Endometrium (tissue), 2 donors: Measurements from ENCODE around the gene HSD17B4.
A peak's percentile ranks its signal among the peaks of the same experiment; 100 is the strongest.
"Not testable (repeated sequence)": the region's sequence is repeated elsewhere in the genome, so short reads cannot be mapped to it uniquely, and the experiment has no call there.

Source experiments
- FAIRE-seq: peaks from 2 replicates; lab custom pipeline; 2012; peaks lifted over from hg19 to GRCh38; lab: Jason Lieb, UNC
- donor health status: control.
- donor health status: control.

HSD17B4 gene, protein sequence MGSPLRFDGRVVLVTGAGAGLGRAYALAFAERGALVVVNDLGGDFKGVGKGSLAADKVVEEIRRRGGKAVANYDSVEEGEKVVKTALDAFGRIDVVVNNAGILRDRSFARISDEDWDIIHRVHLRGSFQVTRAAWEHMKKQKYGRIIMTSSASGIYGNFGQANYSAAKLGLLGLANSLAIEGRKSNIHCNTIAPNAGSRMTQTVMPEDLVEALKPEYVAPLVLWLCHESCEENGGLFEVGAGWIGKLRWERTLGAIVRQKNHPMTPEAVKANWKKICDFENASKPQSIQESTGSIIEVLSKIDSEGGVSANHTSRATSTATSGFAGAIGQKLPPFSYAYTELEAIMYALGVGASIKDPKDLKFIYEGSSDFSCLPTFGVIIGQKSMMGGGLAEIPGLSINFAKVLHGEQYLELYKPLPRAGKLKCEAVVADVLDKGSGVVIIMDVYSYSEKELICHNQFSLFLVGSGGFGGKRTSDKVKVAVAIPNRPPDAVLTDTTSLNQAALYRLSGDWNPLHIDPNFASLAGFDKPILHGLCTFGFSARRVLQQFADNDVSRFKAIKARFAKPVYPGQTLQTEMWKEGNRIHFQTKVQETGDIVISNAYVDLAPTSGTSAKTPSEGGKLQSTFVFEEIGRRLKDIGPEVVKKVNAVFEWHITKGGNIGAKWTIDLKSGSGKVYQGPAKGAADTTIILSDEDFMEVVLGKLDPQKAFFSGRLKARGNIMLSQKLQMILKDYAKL

DNA sequence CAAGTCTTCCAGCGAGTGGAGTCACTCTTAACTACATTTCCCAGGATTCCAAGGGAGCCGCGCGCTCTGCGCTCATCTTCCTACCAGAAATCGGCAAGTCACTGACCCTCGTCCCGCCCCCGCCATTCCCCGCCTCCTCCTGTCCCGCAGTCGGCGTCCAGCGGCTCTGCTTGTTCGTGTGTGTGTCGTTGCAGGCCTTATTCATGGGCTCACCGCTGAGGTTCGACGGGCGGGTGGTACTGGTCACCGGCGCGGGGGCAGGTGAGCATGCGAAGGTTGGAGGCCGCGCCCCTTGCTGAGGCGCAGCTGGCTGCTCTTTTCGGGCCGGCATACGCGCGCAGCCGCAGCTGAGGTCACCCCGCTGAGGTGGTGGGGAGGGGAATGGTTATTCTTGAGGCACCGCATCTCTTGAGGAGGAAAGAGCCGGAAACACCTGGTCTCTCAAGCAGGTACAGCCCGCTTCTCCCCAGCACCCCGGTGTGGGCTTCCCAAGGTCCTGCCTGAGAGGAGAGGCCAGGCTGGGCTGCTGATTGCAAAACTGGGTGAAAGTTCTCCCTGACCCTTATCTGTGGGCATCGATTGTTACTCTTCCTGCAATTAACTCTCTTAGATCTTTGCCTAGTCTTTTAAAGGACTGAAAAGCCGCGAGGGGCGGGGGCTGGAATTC, at the start of gene HSD17B4:
Gene HSD17B4 (plus strand): TSS at position 125 of the 667 bp plus-strand sequence. CDS start 79 bp downstream, at position 204.
- no peak for FAIRE-seq

DNA sequence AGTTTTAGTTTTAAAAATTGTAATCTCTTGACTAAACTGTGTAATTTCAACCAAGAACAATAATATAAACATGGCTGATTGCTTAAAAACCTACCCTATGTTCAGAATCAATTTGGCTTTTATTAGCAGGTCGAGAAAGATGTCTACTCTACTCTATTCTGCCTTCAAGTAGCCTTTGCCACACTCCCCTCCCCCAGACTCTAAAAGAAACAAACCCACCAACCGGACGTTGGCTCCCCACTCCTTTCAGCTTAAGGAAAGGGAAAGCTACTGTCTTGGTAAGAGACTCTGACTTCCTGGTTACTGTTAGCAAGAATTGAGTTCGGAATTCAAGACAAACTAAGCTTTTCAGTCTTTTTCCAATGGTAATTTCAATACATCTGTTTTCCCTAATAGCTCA, 49.7 kb upstream of the HSD17B4 start:
- FAIRE-seq = no peak

DNA sequence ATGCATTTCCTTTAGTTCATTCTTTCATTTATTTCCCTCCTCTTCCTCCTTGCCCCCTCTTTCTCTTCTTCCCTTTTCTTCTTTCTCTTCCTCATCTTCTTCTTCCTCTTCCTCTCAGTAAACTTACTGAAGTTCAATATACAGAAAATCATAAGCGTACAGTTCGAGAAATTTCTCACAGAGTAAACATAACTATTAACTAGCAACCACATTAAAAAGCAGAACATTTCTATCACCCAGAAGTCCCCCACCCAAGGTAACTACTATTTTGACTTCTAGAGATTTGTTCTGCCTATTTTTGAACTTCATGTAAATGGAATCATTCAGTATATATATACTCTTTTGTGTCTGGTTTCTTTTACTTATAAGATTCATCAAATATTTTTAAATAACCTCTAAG, 48.3 kb upstream of the HSD17B4 start:
- FAIRE-seq = no peak

DNA sequence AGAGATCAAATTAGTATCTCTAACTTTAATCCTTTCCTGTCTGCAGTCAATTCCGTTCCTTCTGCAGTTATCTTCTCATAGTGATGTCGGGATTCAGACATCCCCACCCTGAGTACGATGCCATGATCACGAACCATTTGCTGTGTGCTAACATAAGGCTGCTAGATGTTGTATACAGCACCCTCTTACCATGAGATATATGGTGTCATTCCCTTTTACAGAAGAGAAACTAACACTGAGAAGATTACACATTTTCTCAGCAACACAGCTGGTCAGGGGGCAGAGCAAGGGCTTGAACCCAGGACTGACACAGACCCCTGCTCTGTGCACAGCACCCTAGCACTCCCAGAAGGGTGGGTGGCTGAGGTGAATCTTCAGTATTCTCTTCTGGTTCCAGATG, 46.9 kb upstream of the HSD17B4 start:
- FAIRE-seq = no peak

DNA sequence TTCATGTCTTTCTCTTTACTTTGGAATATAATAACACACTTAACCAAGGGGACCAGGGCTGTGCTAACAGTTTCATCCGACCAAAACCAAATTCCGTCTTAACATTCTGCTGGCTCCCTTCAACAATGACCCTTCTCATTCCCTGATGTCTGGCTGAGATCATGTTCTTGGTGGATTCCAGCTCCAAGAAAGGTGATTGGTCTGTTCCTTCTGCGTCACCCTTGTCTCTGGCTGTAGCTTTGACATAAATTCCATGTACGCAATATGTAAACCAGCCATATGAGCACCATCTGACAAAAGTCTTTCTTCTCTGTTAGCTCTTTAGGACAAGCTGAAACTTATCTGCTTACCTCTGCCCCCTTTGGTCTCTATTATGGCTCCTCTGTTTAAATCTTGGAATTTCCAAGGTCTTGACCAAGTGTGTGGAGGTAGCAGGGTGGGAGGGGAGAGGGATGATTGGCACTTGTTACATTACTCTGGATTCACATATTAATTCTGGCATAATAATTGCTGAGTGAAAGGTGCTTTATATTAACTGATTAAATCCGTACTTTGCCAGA, 45.7 kb upstream of the HSD17B4 start:
- no peak for FAIRE-seq

DNA sequence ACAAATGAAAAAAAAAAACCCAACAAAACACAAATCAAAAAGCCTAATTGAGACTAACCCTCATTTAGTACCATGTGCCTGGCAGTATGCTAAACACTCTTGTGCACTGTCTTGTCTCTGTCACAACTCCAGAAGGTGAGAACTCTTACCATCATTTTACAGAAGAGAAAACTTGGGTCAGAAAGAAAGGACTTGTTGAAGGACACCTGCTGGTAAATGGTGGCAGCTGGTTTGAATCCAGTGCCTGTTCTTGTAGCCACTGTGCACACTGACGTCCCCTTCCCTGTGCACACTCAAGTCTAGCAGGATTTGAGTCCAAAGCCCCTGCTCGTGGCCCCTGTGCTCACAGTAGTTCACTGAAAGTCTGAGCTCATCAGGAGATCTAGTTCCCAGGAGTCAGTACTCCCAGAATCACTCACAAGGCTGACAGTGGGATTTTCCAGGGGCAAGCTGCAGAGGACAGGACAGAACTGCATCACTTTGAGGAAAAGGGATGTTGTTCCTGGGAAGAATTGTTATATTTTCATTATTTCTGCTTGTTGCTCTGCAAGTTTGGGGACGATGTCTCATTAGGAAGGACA, 43.0 kb upstream of the HSD17B4 start:
- no peak for FAIRE-seq

DNA sequence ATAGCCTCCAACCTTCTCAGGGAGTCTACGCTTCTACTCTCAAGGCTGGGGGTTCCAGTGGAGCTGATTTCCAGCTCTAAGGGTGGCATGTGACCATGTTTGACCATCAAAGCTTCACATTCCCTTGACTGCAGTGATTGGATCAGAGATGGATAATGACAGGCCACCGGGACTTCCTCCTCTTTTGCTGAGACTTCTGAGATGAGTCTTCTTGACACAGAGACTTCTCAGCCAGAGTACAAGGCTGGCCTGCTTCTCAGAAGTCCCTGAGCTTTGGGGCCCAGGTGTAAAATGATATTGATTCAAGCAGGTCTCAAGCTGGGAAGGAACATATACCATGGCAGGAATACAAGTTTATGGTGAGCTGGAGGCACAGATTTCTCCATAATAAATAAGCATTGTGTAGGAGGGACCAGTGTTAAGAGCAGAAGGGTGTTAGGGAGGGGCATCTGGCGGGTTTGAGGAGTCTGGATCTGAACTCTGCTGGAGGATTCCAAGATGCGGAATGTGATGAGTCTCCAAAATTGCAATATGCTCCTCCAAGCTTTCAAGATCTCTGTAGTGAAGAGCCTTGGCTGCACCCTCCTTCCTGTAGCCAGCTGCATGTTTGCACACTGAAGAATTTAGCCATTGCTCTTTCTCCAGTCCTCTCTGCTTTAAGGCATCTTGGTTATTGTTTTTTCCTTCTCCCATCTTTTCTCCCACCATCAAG, 41.7 kb upstream of the HSD17B4 start:
- FAIRE-seq = no peak

DNA sequence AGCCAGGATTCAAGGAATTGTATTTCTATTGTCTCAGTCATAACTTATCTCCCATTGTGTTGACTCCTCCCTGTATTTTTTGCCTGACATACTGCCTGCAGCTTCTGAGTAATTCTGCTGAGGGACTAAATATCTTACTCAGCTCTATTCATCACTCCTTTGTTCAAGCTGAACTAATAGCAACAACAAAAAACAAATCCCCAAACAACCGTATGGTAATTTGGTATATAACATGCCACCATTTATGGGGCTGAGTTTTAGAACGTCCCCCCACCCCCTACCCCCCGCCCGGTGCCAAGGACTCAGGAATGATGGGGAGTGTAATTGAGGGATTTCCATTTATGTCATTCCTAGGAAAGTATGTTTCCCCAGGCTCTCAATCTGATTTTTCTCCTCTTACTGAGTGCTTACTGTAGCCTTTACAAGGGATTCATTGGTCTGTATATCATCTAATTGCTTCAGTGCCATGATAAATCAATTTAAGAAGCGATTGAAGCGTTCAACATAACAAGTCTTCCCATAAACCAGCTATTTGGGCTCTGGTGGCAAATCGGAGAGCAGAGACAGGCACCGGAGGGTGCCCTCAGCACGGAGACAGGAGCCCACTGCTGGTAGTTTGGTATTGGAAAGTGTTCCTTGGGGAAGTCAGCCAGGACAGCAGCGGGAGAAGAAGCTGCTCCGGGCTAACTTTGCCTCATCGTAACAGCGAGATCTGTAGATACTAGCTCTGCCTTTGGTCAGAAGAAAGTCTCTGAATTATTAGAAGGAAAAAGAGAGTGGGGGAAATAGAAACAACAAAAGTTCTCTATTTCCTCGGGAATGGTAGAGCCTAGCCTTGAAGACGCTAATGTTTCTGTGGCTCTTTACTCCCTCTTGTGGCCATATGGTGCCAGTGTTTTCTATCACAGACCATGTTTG, 40.7 kb upstream of the HSD17B4 start:
- FAIRE-seq = peak; percentile 69

DNA sequence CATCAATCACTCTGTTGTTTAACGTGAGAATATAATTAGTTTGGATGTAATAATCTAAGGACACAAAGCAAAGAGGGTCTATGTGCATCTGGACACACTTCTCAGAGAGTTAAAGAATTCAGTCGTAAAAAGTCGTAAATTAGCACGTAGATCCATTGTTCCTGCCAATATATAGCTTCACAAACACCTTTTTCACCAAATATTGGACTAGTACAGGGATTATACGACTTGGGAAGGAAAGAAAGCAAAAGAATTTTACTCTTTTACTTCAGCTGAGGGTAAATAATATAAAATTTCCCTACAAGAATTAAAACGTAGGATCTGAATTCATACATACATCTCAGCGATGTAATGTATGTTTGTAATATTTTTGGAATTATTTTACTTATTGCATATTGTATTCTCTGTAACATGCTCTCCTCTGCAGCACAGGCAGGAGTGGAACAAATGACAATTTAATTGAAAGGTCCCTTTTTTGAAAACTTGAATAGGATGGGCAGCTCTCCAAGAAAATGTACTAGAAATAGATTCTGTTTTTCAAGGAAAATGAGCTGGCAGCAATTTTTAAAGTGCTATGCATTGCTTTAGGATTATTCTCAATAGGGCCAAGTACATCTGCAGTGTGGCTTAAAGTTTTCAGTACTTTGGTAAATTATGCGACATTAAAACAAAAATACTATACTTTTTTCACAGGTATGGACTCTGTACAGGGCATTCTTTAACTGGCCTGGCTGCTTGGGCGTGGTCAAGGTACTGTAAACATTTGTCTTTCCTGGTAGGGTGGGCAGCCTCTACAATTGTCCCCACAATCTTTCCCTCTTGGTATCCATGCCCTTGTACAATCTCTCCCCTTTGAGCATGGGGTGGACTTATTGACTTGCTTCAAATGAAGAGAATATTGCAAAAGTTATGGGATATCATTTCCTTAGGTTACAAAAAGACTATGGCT, 39.7 kb upstream of the HSD17B4 start:
- FAIRE-seq = no peak

DNA sequence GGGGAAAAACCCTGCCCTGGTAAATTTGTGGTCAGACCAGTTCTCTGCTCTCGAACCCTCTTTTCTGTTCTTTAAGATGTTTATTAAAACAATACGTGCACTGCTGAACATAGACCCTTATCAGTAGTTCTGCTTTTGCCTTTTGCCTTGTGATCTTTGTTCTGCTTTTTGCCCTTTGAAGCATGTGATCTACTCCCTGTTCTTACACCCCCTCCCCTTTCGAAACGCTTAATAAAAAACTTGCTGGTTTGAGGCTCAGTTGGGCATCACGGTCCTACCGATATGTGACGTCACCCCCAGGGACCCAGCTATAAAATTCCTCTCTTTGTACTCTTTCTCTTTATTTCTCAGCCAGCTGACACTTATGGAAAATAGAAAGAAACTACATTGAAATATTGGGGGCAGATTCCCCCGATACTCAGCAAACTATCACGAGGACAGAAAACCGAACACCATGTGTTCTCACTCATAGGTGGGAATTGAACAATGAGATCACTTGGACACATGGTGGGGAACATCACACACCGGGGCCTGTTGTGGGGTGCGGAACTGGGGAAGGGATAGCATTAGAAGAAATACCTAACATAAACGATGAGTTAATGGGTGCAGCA, 38.1 kb upstream of the HSD17B4 start:
- not testable (repeated sequence) for FAIRE-seq

DNA sequence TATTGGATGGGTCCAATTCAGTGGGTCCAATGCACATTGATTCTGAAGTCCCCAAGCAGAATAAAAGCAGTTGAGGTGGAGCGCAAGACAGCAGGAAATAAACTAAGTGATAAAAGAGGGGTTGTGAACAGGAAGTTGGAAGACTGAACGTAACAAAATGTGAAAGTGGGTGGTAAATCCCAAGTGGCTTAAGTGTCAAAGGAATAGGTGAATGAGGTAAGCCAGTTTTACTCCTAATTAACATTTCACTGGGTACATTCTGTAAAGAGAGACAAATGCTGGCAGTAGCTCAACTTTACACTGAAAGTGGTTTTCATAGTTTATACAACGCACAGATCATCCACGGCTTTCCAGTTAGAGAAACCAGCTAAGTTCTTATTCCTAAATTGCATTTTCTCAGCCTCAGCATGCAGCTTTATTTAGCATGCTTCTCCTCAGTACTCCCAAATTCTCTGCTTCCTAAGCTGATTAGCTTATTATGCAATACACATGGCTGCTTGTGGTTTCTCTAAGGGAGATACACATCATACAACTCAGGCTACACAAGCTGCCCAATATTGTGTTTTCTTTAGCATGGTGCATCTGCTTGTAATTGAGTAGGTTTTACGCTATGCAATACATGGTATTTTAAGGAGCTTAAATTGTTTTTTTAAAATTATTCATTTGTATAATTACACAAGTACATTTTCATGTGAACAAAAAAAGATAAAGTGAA, 34.2 kb upstream of the HSD17B4 start:
- no peak for FAIRE-seq

DNA sequence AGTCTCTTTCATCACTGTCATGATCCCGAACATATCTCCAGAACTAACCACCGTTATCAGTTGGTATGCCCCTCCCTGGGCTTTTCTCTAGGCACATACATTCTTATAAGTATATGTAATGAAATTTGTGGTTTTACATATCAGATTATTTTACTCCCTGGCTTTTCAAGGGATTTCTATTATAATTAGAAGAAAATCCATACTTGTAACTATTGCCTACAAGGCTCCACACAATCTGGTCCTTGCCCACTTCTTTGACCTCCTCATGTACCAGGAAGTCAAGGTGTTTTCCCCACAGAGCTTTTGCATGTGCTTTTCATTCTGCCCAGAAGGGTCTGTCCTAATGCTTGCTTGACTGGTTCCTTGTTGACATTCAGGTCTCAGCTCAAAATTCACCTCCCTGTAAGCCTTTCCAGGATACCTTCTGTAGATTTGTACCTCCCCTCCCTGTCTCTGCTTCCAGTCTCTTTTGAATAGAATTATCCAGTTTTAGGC, 33.6 kb upstream of the HSD17B4 start:
- no peak for FAIRE-seq

DNA sequence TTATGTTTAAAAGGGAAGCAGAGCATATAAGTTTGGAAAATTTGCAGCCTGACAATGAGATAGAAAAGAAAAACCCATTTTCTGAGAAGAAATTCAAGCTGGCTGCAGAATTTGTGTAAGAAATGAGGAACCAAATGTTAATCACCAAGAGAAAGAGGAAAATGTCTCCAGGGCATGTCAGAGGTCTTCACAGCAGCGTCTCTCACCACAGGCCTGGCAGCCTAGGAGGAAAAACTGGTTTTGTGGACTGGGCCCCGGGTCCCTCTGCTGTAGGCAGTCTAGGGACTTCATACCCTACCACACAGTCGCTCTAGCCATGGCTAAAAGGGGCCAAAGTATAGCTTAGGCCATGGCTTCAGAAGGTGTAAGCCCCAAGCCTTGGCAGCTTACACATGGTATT, 32.1 kb upstream of the HSD17B4 start:
- no peak for FAIRE-seq

DNA sequence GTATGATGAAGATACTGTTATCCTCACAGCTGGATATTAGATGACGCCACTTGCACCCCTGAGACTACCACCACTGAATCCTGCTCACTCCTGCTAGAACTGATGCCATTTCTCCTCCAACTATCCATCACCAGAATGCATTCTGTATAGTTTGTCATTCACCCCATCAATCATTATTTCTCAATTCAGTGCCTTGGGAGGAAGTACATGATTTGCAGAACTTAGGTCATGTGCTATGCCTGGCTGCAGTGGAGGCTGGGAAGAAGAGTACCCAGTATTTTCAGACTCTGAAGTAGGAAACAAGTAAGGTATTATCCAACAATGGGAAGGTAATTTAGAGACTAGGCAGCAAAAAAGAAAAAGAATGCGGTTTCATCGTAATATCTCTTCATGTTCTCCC, 26.2 kb upstream of the HSD17B4 start:
- no peak for FAIRE-seq

DNA sequence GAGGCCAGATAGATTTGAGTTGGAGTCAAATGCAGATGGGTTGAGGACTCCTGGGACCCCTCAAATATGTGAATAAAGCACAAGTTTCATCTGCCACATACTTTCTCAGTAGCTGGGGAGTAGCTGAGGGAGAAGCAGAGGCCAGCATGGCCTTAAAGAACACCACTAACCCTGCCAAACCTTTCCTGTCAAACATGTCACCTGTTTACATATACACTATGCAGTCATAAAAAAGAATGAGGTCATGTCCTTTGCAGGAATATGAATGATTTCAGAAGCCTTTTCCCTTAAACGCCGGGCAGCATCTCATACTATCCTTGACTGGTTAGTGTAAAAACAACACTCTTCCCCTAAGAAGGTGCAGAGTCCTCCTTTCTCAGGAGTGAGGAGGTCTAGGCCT, 25.2 kb upstream of the HSD17B4 start:
- FAIRE-seq = no peak

DNA sequence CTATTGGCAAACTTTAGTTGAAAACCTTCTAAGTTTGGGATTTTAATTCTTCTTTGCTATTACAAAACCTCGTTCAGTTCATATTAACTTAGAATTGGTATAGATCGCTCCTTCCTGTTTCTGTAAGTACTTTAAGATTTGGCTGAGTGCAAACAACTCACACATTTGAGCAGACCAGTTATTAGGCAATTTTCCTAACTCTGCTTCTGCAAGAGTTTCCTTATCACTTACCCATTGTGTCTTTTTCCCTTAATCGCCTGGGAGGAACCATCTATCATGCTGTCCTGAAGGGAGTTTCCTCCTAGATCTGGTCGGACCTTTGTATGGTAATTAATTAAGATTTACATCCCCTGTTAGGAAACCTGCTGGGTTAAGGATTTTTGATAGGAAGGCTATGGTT, 24.7 kb upstream of the HSD17B4 start:
- not testable (repeated sequence) for FAIRE-seq

DNA sequence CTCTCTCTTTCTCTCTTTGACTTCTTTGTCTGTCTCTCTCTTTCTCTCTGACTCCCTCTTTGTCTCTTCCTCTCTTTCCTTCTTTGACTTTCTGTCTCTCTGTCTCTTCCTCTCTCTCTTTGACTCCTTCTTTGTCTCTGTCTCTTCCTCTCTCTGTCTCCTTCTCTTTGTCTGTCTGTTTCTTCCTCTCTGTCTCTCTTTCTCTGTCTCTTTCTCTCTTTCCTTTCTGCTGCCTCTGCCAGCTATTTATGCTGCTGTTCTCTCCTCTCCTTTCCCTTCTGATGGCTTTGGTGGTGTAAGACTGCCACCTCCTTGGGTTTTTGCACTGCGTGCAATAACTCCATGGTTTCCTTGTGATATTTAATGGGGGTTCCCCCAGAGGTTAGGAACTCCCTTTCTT, 24.1 kb upstream of the HSD17B4 start:
- not testable (repeated sequence) for FAIRE-seq

DNA sequence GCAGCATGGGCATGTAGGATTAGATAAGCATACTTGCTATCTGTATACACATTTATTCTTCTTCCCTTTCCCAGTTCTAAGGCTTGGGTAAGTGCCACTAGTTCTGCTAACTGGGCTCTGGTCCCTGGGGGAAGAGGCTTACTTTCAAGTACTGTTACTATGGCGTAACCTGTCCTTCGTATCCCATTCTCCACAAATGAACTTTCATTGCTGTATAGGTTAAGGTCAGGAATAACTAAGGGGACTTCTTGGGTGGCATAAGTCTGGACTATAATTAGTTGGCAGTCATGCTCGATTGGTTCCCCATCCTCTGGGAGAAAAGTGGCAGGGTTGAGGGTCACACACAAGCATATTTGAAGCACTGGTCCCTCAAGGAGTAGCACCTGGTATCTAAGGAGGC, 23.7 kb upstream of the HSD17B4 start:
- FAIRE-seq = not testable (repeated sequence)
